Aorta (tissue), 5 donors: ENCODE data around the gene SMARCA4. TPM values are rescaled to one million over a fixed set of nuclear protein-coding genes. Genes with fewer than 3 reads are reported as not detected.
A peak's percentile ranks its signal among the peaks of the same experiment; 100 is the strongest.

Experiments
- ATAC-seq: fragments of 200-7000 bp; cut with Tn5 transposase; one replicate; pipeline ENCODE4 v1.9.1; 2022; ENCODE audit warnings: moderate library complexity; ENCODE audit not compliant: low FRiP score
- DNase-seq, 2 donors: peaks; one replicate each; pipeline ENCODE4 v3.0.0-alpha.2; 2020
- H3K27ac ChIP-seq, 2 donors: one replicate each; pipeline ENCODE4 v1.5.1; 2013; ENCODE audit warnings: low read length in 2 of 2, mild to moderate bottlenecking in 2 of 2, moderate library complexity in 2 of 2, control low read depth in 1 of 2, inconsistent platforms in 1 of 2, low read depth in 1 of 2
- H3K27me3 ChIP-seq, 2 donors: one replicate each; pipeline ENCODE4 v1.6.1; 2013; ENCODE audit warnings: control low read depth in 1 of 2, low read length in 1 of 2, mild to moderate bottlenecking in 1 of 2, moderate library complexity in 1 of 2; ENCODE audit not compliant: insufficient read depth in 2 of 2, control insufficient read depth in 1 of 2
- H3K36me3 ChIP-seq, 2 donors: one replicate each; pipeline ENCODE4 v1.6.1; 2013; ENCODE audit warnings: control low read depth in 1 of 2, low read length in 1 of 2, mild to moderate bottlenecking in 1 of 2; ENCODE audit not compliant: insufficient read depth in 2 of 2, control insufficient read depth in 1 of 2
- H3K4me1 ChIP-seq, 2 donors: one replicate each; pipeline ENCODE4 v1.6.1; 2013; ENCODE audit warnings: low read length in 2 of 2, control low read depth in 1 of 2, mild to moderate bottlenecking in 1 of 2, moderate library complexity in 1 of 2; ENCODE audit not compliant: insufficient read depth in 2 of 2, control insufficient read depth in 1 of 2
- H3K4me3 ChIP-seq, 2 donors: one replicate each; pipeline ENCODE4 v1.5.1; 2013; ENCODE audit warnings: low read length in 2 of 2, control low read depth in 1 of 2, mild to moderate bottlenecking in 1 of 2
- H3K9me3 ChIP-seq: one replicate; pipeline ENCODE4 v1.6.1; 2013; ENCODE audit warnings: mild to moderate bottlenecking, low read length; ENCODE audit not compliant: control insufficient read depth
- WGBS, 2 donors: extraction: QIAGEN DNeasy Blood & Tissue Kit; methylation state at CpG; one replicate each; pipeline ENCODE4 v1.1.7; 2013; 5-methylcytosine and 5-hydroxymethylcytosine counted together
- intact Hi-C, 2 donors: fragments of 100-400 bp; cut with DNase I; formaldehyde crosslinking; loops; one replicate each; pipeline versions ENCODE4 v1.14.2 to v1.15.0; 2022
- long read RNA-seq, 2 donors: library from polyadenylated mRNA; unstranded; transcript quantifications; one replicate each; pipeline ENCODE4 v2.0.0, GENCODE V29; 2020 to 2021
- polyA plus RNA-seq, 2 donors: library from polyadenylated mRNA; stranded (reverse); fragments of 200-250 nt; gene quantifications; one replicate each; pipeline ENCODE4 v1.2.3, GENCODE V29; 2013
- total RNA-seq, 2 donors: library from RNA; stranded (reverse); fragmentation: NEBNext Ultra II Directional; extraction: Animal tissue kit (Norgen Biotek cat#: 25700); gene quantifications; one replicate each; pipeline ENCODE4 v1.2.1, GENCODE V29; 2021
- donor health status: healthy with polysubstance abuse.
- donor health status: Bipolar disorder and iron deficiency.
- donor health status: DM: no; HTN: no; CAD: no.
- donor health status: DM: no; HTN: no; CAD: no.
- donor health status: DM: yes; HTN: yes; CAD: no.

Gene SMARCA4
- total RNA-seq (10 to 100 TPM; 65.0 to 67.4 TPM), polyA plus RNA-seq (10 to 100 TPM; 17.8 to 61.8 TPM)
- long read RNA-seq, donor 1, transcript SMARCA4-229 (6 exons, 1,865 nt), result major isoform, 6 of 242 reads
- long read RNA-seq, donor 1, partial matches to known transcripts, result 214 of 242 reads
- long read RNA-seq, donor 1, other reads (novel, unspliced or antisense), result 19 of 242 reads
- long read RNA-seq, donor 2, partial matches to known transcripts, result 59 of 76 reads
- long read RNA-seq, donor 2, other reads (novel, unspliced or antisense), result 16 of 76 reads

DNA sequence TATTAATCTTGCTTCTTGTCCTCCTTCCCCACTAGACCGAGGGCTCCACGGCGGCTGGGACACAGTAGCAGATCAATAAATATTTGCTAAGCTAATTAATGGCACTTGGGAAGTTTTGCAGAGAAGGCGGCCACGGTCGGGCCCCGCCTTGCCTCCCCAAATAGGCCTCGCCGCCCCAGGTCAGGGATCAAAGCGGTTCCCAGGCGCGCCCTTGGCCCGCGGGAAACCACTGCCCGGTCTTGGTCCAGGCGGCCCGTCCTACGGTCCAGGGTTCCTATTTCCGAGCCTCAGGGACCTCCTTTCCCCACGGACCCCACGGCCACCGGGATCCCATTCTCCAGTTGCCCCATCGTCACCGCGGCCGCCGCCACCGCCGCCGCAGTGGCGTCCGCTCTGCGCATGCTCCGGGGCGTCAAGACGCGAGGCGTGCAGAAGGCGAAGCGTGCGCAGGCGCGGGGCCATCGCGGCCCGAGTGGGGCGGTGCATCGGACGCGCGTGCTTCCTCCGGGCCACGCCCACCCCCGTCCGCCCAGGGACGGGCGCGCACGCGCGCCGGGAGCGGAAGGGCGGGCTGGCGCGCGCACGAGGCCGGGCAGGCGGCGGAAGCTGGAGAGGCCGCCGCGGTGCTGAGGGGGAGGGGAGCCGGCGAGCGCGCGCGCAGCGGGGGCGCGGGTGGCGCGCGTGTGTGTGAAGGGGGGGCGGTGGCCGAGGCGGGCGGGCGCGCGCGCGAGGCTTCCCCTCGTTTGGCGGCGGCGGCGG is at the start of gene SMARCA4:
SMARCA4 (plus strand) TSS at position 717 of the 759 bp plus-strand sequence. CDS start 23,122 bp downstream, outside the sequence.
- no peaks in the 10 kb centered on the region for H3K4me1 ChIP-seq
- H3K9me3 ChIP-seq, result no peaks in the 10 kb centered on the region
- H3K27me3 ChIP-seq, result no peaks in the 10 kb centered on the region
- peak within 1 kb of the TSS in 1 of 2 donors; percentile 72 for H3K27ac ChIP-seq
- DNase-seq (peak; percentile 98 to 99), ATAC-seq (peak; percentile 97)
- H3K4me3 ChIP-seq, result peak within 1 kb of the TSS; percentile 50 to 94
- intact Hi-C loops, result loop anchor here in 1 of 2 donors (1.0 kb wide), 1 partner anchor 15 kb away; no protein-coding TSS in a partner anchor
- H3K36me3 ChIP-seq, result no peaks in the 10 kb centered on the region
- WGBS, 2 donors, result 0% methylated on average over 55 to 100 of the region's 100 CpGs

DNA sequence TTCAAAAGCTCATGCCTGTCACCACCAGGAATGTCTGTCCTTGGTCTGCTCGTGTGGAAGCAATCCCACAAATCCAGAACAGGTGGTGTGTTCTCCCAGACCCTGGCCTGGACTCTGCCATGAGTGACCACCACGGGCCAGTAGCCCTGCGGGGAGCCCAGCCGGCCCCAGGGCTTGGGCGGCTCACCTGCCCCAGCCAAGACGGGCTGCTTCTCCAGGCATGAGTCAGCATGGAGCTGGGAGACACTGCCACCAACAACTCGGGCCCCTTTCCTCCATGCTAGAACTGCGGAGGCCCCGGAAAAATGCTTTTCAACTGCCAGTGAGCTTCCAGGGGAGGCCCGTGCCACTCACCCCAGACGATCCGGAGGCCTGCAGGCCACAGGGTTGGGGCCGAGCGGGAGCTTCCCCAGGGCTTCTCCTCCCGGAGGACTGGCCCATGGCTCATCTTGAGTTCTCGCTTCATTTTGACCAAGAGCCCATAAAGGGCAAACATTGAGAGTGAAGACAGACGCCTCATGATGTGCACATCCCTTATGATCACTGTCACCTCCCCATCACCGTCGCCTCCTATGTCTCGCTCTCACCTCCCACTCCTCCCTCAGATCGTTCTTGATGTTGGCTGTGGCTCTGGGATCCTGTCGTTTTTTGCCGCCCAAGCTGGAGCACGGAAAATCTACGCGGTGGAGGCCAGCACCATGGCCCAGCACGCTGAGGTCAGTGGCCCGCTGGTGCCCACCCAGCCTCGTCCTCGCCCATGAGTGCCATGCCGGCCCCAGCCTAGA is 49.1 kb upstream of the SMARCA4 start:
- H3K9me3 ChIP-seq, result no peaks in the 10 kb centered on the region

DNA sequence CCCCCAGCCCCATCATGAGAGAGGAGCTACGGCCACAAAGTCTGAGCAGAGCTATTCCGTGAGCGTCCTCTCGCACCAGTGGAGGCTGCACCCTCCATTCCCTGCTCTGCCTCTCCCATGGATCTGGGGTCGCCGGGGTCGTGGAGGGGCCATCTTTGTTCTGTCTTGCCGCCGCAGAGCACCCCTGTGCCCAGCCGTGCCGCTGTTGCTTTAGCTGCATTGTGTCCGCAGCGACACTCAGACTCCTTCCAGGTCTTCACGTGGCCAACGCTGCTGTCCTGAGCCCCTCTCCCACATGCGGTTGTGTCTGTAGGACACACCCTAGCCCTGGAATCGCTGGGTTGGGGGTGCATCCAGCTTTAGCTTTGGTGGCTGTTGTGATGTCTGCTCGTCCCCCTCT is 48.2 kb upstream of the SMARCA4 start:
- Histone ChIP-seq H3K36me3 (peaks cover 0 to 7% of the 10 kb centered on the region in 2 donors), H3K9me3 (no peaks in the 10 kb centered on the region), H3K4me3 (no peak overlapping the region), H3K4me1 (no peaks in the 10 kb centered on the region), H3K27me3 (no peaks in the 10 kb centered on the region), H3K27ac (no peak overlapping the region)
- ATAC-seq, result no peak
- intact Hi-C loops, result no loop called here
- 93 to 94% methylated on average over 18 of the region's 18 CpGs for WGBS, 2 donors
- DNase-seq, result no peak

More for the DNA sequence above, 49.1 kb upstream of the SMARCA4 start:
- no peak for ATAC-seq
- intact Hi-C loops, result no loop called here
- Histone ChIP-seq H3K27ac (no peak overlapping the region), H3K4me1 (no peaks in the 10 kb centered on the region), H3K36me3 (peaks cover 0 to 7% of the 10 kb centered on the region in 2 donors), H3K27me3 (no peaks in the 10 kb centered on the region), H3K4me3 (no peak overlapping the region)
- no peak for DNase-seq
- 90% methylated on average over 31 of the region's 31 CpGs for WGBS, 2 donors

DNA sequence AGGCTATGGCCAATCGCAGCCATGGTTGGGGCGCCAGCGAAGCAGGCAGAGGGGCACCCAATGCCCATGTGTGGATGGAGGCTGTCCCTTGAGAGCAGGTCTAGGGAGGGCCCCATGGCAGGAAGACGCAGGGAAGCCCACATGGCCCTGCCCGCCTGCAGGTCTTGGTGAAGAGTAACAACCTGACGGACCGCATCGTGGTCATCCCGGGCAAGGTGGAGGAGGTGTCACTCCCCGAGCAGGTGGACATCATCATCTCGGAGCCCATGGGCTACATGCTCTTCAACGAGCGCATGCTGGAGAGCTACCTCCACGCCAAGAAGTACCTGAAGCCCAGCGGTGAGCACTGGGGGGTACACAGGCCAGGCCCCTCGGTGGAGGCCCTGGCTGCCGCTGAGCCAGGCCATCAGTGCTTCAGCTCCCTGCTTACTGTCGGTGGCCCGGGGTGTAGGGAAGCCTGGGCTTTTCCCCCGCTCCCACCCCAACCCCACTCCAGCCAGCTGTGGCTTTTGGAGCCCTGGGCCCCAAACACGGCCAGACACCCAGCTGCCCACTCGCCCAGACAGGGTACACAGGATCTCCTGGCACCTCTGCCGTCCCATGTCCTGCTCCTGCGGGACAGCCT is 47.0 kb upstream of the SMARCA4 start:
- no peak for DNase-seq
- WGBS, 2 donors, result 93% methylated on average over 24 of the region's 24 CpGs
- Histone ChIP-seq H3K27me3 (no peaks in the 10 kb centered on the region), H3K9me3 (no peaks in the 10 kb centered on the region), H3K27ac (no peak overlapping the region), H3K4me1 (no peaks in the 10 kb centered on the region), H3K36me3 (peaks cover 0 to 4% of the 10 kb centered on the region in 2 donors), H3K4me3 (no peak overlapping the region)
- intact Hi-C loops, result no loop called here
- no peak for ATAC-seq

DNA sequence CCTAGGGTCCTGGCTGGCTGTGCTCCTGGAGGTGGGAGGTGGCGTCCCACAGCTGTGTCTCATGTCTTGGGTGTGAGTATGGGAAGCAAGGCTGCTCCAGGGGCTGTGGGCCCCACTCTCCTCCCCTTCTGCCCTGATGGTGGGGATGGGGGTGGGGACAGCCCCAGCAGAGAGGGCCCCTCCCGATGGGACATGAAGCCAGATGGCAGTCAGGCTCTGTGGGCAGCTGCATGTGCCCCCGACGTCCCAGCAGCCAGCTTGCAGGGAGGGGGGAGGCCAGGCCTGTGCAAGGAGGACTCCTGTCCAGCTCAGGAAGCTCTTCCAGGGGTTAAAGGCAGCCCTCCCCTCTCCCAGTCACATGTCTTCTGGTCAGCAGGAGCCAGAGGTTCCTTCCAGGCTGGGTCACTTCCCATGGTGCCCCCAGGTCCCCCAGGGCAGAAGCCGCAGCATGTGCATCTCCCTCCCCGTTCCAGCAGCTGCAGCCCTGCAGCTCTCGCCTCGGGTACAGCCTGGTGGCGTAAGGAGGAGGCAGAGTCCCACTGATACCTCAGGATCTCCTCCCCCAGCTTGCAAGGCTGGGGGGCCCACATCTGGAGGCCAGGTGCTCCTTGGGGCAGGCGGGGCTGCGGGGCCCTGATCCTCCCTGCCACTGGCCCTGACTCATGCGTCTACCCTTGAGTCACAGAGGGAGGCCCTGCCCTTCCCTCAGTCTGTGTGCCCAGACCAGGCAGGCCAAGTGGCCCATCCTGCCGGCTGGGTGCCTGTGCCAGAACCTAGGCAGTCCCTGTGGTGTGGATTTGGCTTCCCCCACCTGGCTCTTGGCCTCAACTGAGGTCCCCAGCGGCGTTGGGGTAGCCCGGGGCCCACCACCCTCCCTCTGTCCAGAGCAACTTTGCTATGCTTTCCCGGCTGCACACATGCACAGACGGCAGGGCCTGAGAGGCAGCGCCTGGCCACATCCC is 45.4 kb upstream of the SMARCA4 start:
- intact Hi-C loops, result no loop called here
- no peaks in the 10 kb centered on the region for H3K4me1 ChIP-seq
- peaks cover 0 to 4% of the 10 kb centered on the region in 2 donors for H3K36me3 ChIP-seq
- H3K27me3 ChIP-seq, result no peaks in the 10 kb centered on the region
- no peaks in the 10 kb centered on the region for H3K9me3 ChIP-seq
- ATAC-seq (no peak), DNase-seq (no peak)
- 72 to 74% methylated on average over 19 of the region's 19 CpGs for WGBS, 2 donors
- no peak overlapping the region for H3K4me3 ChIP-seq
- no peak overlapping the region for H3K27ac ChIP-seq

DNA sequence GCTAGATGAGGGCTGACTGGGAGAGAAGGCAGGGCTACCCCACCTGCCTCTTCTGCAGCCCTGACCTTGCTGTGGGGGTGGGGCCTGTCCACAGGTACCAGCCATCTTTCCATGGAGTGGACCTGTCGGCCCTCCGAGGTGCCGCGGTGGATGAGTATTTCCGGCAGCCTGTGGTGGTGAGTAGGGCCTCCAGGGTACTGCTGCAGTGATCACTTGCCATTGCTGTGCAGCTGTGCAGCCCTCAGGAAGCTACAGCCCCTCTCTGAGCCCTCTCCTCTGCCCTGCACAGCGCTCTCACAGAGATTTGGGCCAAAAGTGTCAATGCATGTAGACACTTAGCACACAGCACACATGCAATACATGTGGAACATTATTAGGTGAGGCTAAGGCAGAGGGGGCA is 44.2 kb upstream of the SMARCA4 start:
- Histone ChIP-seq H3K4me3 (no peak overlapping the region), H3K27me3 (no peaks in the 10 kb centered on the region), H3K4me1 (no peaks in the 10 kb centered on the region), H3K9me3 (no peaks in the 10 kb centered on the region), H3K36me3 (peaks cover 0 to 2% of the 10 kb centered on the region in 2 donors), H3K27ac (no peak overlapping the region)
- DNase-seq (no peak), ATAC-seq (no peak)
- intact Hi-C loops, result no loop called here
- WGBS, 2 donors, result 91 to 93% methylated on average over 6 of the region's 6 CpGs

DNA sequence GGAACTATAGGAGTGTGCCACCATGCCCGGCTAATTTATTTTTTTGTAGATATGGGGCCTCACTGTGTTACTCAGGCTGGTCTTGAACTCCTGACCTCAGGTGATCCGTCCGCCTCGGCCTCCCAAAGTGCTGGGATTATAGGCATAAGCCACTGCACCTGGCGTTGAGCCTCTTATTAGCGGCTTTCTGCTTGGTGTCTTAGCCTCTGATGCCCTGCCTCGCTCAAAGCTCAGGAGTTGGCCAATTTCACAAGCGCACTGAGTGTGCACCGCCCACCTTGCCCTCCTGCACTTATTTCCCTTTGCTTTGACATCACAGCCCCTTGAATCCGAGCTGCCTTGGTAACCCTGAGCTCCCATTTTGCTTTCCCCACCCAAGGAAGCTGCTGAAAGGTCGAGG is 42.5 kb upstream of the SMARCA4 start:
- Histone ChIP-seq H3K9me3 (no peaks in the 10 kb centered on the region), H3K4me1 (no peaks in the 10 kb centered on the region), H3K27ac (no peak overlapping the region), H3K36me3 (peaks cover 0 to 2% of the 10 kb centered on the region in 2 donors), H3K4me3 (no peak overlapping the region), H3K27me3 (no peaks in the 10 kb centered on the region)
- ATAC-seq (no peak), DNase-seq (no peak)
- intact Hi-C loops, result no loop called here
- 91 to 93% methylated on average over 11 of the region's 11 CpGs for WGBS, 2 donors
